GM19239 (cell line): ENCODE data around the gene KRT27.
"Not testable (repeated sequence)": the region's sequence is repeated elsewhere in the genome, so short reads cannot be mapped to it uniquely, and the experiment has no call there.

ENCODE experiments used
- DNase-seq: peaks from one replicate; pipeline ENCODE4 v3.0.0; 2011; ENCODE audit warnings: low spot score; ENCODE audit not compliant: insufficient read length
- FAIRE-seq: peaks from 2 replicates; lab custom pipeline; 2011; peaks lifted over from hg19 to GRCh38; lab: Jason Lieb, UNC

The KRT27 gene

GRCh38 chr17:40760105-40761016, 22.0 kb downstream of the KRT27 start:
- no peak for FAIRE-seq
- no peak for DNase-seq

DNA sequence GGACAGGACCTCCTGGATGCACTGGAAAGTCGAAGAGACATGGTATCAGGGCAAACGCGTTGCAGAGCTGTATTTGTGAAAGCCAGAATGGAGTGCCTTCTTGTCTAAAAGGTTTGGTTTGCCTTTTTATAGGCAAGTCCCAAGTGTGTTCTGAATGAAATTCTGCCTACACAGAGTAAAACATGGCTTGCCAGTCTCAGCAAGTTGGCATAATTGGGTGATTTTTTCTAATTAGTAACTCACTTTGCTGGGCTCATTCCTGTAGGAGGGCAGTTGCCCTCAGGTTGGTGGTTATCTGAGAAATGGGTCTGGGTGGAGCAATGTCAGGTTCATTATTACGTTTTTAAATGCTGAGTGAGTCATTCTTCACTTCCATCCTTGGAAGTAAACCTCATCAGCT, 27.1 kb downstream of the KRT27 start, which contains the start of gene KRT25:
TSS of gene KRT25 (minus strand) at position 101 of the 400 bp plus-strand sequence. CDS start at position 41, 60 bp downstream.
- no peak for FAIRE-seq
- no peak for DNase-seq

DNA sequence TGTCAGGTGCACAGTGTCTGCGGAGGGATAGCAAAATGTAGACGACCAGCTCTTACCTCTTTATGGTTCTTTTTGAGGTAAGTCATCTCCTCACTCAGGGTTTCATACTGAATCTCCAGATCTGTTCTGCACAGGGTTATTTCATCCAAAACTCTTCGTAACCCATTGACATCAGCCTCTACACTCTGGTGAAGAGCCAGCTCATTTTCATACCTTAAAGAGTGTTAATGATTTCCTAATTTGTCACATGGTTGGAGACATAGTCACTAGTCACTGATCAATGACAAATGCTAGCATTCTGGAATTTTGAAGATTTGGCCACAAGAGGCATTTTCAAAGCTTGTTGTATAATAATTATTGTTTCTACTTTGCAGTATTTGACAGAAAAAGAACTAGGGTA, 28.5 kb downstream of the KRT27 start:
- FAIRE-seq = no peak

DNA sequence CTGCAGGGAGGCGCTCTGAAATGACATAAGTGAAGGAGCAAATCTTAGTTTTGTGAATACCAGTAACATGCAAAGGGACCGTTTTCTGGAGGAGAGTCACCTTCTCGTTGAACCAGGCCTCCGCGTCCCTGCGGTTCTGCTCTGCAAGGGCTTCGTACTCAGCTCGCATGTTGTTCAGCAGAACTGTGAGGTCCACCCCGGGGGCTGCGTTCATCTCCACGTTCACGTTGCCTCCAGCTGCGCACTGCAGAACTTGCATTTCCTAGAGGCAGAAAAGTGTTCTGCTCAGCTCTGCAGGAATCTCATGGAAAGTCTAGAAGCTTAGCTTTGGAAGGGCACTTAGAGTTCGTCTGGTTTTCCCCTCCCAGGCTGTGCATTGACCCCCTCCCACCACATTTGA, 31.3 kb downstream of the KRT27 start:
- DNase-seq (no peak), FAIRE-seq (no peak)

More for the DNA sequence above, 28.5 kb downstream of the KRT27 start:
- DNase-seq = no peak

- DNase-seq = no peak
- FAIRE-seq = no peak
These were observed 32.0 kb downstream of the KRT27 start for GRCh38 chr17:40750391-40750790.

GRCh38 chr17:40748666-40749065, 33.7 kb downstream of the KRT27 start:
- not testable (repeated sequence) for DNase-seq, FAIRE-seq

GRCh38 chr17:40738553-40738952, 43.8 kb downstream of the KRT27 start:
- FAIRE-seq (no peak), DNase-seq (no peak)

DNA sequence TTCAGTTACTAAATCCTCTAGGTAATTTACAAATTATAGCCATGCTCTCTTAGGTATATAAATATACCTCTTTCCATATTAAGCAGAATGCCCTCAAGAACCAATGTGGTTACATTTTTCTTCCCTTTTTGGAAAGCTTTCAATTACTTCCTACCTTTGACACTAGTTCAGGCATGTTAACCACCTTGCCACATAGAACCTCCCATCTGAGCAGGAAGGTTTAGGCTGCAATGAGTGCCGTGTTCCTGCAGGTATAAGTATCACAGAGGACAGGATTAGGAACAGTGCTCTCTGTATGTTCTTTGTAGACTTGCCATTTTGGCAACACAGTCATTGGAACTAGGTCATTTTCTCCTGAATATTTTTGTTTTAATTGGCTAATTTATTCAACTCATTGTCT, 47.3 kb downstream of the KRT27 start:
- FAIRE-seq = no peak
- no peak for DNase-seq

GRCh38 chr17:40734018-40734417, 48.3 kb downstream of the KRT27 start:
- no peak for FAIRE-seq
- no peak for DNase-seq

- FAIRE-seq (no peak), DNase-seq (no peak)
These were observed 51.4 kb downstream of the KRT27 start for GRCh38 chr17:40730970-40731369.

- DNase-seq = peak; percentile 14
- FAIRE-seq = peak; percentile 89
These were observed 54.7 kb downstream of the KRT27 start for GRCh38 chr17:40727447-40728231.

DNA sequence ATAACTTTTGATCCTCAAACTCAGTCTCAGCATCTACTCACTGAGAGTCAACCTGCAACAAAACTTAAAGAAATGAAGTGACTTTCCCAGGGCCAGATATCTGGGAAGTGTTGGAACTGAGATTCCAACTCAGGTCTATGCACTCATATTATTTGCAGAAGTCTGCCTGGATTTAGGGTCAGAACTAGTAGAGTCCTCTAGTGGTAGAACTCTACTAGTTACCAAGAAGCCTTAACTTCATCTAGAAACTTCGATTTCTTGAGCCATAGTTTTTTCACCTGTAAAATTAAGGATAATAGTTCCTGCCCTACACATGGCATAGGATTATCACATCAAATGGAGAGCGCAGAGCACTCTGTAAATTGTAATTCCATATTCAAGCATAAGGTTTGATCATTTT, 55.4 kb downstream of the KRT27 start:
- DNase-seq (no peak), FAIRE-seq (peak; percentile 62)
